GM20000 (cell line): ENCODE measurements around the gene RAP1GAP.

Experiments
- DNase-seq: peaks from one replicate; pipeline ENCODE4 v3.0.0; 2012; ENCODE audit warnings: low spot score
- CTCF ChIP-seq: IDR thresholded peaks from 2 replicates; pipeline ENCODE4 v1.5.1; 2012; ENCODE audit warnings: mild to moderate bottlenecking, control low read depth; ENCODE audit errors: extremely low read depth, missing control alignments

The RAP1GAP gene

GRCh38 chr1:21577324-21577723 lies 91.8 kb downstream of the RAP1GAP start:
- no peak for DNase-seq
- no peak for TF ChIP-seq CTCF

GRCh38 chr1:21576798-21577187 lies 92.4 kb downstream of the RAP1GAP start:
- no peak for DNase-seq
- no peak for TF ChIP-seq CTCF

GRCh38 chr1:21576031-21576797 lies 92.9 kb downstream of the RAP1GAP start:
- no peak for TF ChIP-seq CTCF
- no peak for DNase-seq

GRCh38 chr1:21575351-21575942 lies 93.7 kb downstream of the RAP1GAP start:
- TF ChIP-seq CTCF = no peak
- DNase-seq = no peak

GRCh38 chr1:21574466-21575151 lies 94.5 kb downstream of the RAP1GAP start:
- no peak for TF ChIP-seq CTCF
- no peak for DNase-seq

GRCh38 chr1:21573971-21574465 lies 95.1 kb downstream of the RAP1GAP start:
- no peak for DNase-seq
- no peak for TF ChIP-seq CTCF

GRCh38 chr1:21573475-21573874 lies 95.7 kb downstream of the RAP1GAP start:
- TF ChIP-seq CTCF = no peak
- DNase-seq = no peak
